ACHN (cell line): ENCODE measurements around the gene PRIM2.
"Not testable (repeated sequence)": the region's sequence is repeated elsewhere in the genome, so short reads cannot be mapped to it uniquely, and the experiment has no call there.

ENCODE experiments used
- DNase-seq: peaks from one replicate; pipeline ENCODE4 v3.0.0-alpha.2; 2015
- in situ Hi-C: cut with HindIII; loops from 2 replicates; pipeline ENCODE4 v1.10.0; 2017; ENCODE audit warnings: low sequenced_read_pairs, low pct_ligation_motif_present, low pct_unique_long_range_greater_than_20kb

PRIM2 gene

GRCh38 chr6:57431742-57432141 is 114.3 kb downstream of the PRIM2 start:
- in situ Hi-C loops, DNase-seq: not testable (repeated sequence)

GRCh38 chr6:57432157-57432556 is 114.7 kb downstream of the PRIM2 start:
- no peak for DNase-seq
- in situ Hi-C loops, result no loop called here

- in situ Hi-C loops, result no loop called here
- DNase-seq, result no peak
Observed at GRCh38 chr6:57432919-57433684, 115.7 kb downstream of the PRIM2 start.

GRCh38 chr6:57433790-57434189 is 116.4 kb downstream of the PRIM2 start:
- in situ Hi-C loops, result not testable (repeated sequence)

GRCh38 chr6:57434944-57435343 is 117.5 kb downstream of the PRIM2 start:
- in situ Hi-C loops, result no loop called here
- no peak for DNase-seq

More at GRCh38 chr6:57433790-57434189, 116.4 kb downstream of the PRIM2 start:
- DNase-seq, result not testable (repeated sequence)

GRCh38 chr6:57435475-57436160 is 118.2 kb downstream of the PRIM2 start:
- in situ Hi-C loops, result no loop called here

GRCh38 chr6:57440735-57441134 is 123.3 kb downstream of the PRIM2 start:
- DNase-seq, in situ Hi-C loops: not testable (repeated sequence)

More at GRCh38 chr6:57435475-57436160, 118.2 kb downstream of the PRIM2 start:
- DNase-seq, result no peak

GRCh38 chr6:57442133-57442532 is 124.7 kb downstream of the PRIM2 start:
- in situ Hi-C loops, DNase-seq: not testable (repeated sequence)

- in situ Hi-C loops, result not testable (repeated sequence)
Observed at GRCh38 chr6:57443181-57443580, 125.8 kb downstream of the PRIM2 start.

GRCh38 chr6:57444787-57445186 is 127.4 kb downstream of the PRIM2 start:
- DNase-seq, in situ Hi-C loops: not testable (repeated sequence)

More at GRCh38 chr6:57443181-57443580, 125.8 kb downstream of the PRIM2 start:
- DNase-seq, result not testable (repeated sequence)

- in situ Hi-C loops, DNase-seq: not testable (repeated sequence)
Observed at GRCh38 chr6:57445379-57445778, 127.9 kb downstream of the PRIM2 start.

- DNase-seq, in situ Hi-C loops: not testable (repeated sequence)
Observed at GRCh38 chr6:57445790-57446468, 128.5 kb downstream of the PRIM2 start.

- in situ Hi-C loops, DNase-seq: not testable (repeated sequence)
Observed at GRCh38 chr6:57449496-57450066, 132.2 kb downstream of the PRIM2 start.

- DNase-seq, in situ Hi-C loops: not testable (repeated sequence)
Observed at GRCh38 chr6:57459781-57460180, 142.4 kb downstream of the PRIM2 start.

- in situ Hi-C loops, DNase-seq: not testable (repeated sequence)
Observed at GRCh38 chr6:57461022-57461421, 143.6 kb downstream of the PRIM2 start.

- in situ Hi-C loops, DNase-seq: not testable (repeated sequence)
Observed at GRCh38 chr6:57463809-57464208, 146.4 kb downstream of the PRIM2 start.

- in situ Hi-C loops, DNase-seq: not testable (repeated sequence)
Observed at GRCh38 chr6:57465968-57466367, 148.5 kb downstream of the PRIM2 start.

GRCh38 chr6:57469072-57469471 is 151.6 kb downstream of the PRIM2 start:
- no peak for DNase-seq
- in situ Hi-C loops, result no loop called here

- in situ Hi-C loops, DNase-seq: not testable (repeated sequence)
Observed at GRCh38 chr6:57470148-57470547, 152.7 kb downstream of the PRIM2 start.
